ENCODE data around the gene MED13L. TPM values are rescaled to one million over a fixed set of nuclear protein-coding genes. Genes with fewer than 3 reads are reported as not detected.

Gene MED13L
- polyA plus RNA-seq, 2 donors = 15.0 to 16.8 TPM

DNA sequence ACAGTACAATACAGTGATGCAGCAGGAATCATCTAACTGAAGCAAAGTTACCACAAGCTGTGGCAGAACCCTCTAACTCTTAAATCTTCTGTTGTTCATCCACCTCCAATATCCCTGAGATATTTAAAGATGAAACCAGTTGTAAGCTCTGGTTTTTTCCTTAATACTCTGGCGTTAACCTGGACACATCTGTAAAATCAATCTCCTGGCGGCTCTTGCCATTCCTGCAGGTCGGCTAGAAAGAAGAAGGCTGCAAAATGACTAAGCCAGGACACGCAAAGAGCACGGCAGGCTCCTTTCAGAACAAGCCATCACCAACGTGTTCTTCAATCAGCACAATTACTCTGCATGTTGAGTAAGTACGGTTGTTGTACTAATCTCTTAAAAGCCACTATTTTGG, 309.3 kb downstream of the MED13L start:
- no peaks in the 10 kb centered on the region for H3K4me1 ChIP-seq (ENCODE audit: control insufficient read depth in 2 of 2, insufficient read depth in 2 of 2, low read length in 1 of 2)
- H3K27ac ChIP-seq (ENCODE audit: low read depth in 2 of 2, low read length in 1 of 2) = no peak overlapping the region
- H3K27me3 ChIP-seq (ENCODE audit: control insufficient read depth in 1 of 2, insufficient read depth in 2 of 2, low read length in 2 of 2) = no peaks in the 10 kb centered on the region
- H3K9me3 ChIP-seq (ENCODE audit: control insufficient read depth in 2 of 2, insufficient read depth in 1 of 2, low read depth in 1 of 2, low read length in 1 of 2) = no peaks in the 10 kb centered on the region
- WGBS, 2 donors = 81 to 88% methylated on average over 7 of the region's 7 CpGs
- no peak overlapping the region for H3K4me3 ChIP-seq (ENCODE audit: low read depth in 1 of 2, low read length in 2 of 2)
- H3K36me3 ChIP-seq (ENCODE audit: control insufficient read depth in 2 of 2, insufficient read depth in 2 of 2, low read length in 1 of 2) = peaks cover 17 to 18% of the 10 kb centered on the region in 2 donors

DNA sequence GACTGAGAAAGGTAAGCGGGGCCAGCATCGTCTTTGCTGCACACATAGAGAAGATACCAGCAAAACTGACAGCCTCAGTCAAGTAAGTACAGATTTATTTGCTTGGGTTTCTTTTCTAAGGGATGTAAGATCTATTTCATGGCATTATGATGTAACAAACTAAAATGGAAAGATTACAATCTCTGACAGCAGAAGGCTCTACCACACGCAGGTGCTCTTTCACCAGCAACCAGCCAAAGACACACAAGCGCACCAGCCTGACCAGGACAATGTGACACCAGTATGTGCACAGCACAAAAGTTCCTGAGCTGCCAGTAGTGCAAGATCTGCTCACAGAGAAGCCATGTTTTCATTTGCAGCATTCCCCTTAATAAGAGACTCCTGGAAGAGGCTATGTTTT, 311.1 kb downstream of the MED13L start:
- H3K9me3 ChIP-seq (ENCODE audit: control insufficient read depth in 2 of 2, insufficient read depth in 1 of 2, low read depth in 1 of 2, low read length in 1 of 2) = no peaks in the 10 kb centered on the region
- no peak overlapping the region for H3K4me3 ChIP-seq (ENCODE audit: low read depth in 1 of 2, low read length in 2 of 2)
- no peak overlapping the region for H3K27ac ChIP-seq (ENCODE audit: low read depth in 2 of 2, low read length in 1 of 2)
- peaks cover 23 to 27% of the 10 kb centered on the region in 2 donors for H3K36me3 ChIP-seq (ENCODE audit: control insufficient read depth in 2 of 2, insufficient read depth in 2 of 2, low read length in 1 of 2)
- H3K4me1 ChIP-seq (ENCODE audit: control insufficient read depth in 2 of 2, insufficient read depth in 2 of 2, low read length in 1 of 2) = no peaks in the 10 kb centered on the region
- 91 to 96% methylated on average over 4 of the region's 4 CpGs for WGBS, 2 donors
- no peaks in the 10 kb centered on the region for H3K27me3 ChIP-seq (ENCODE audit: control insufficient read depth in 1 of 2, insufficient read depth in 2 of 2, low read length in 2 of 2)

DNA sequence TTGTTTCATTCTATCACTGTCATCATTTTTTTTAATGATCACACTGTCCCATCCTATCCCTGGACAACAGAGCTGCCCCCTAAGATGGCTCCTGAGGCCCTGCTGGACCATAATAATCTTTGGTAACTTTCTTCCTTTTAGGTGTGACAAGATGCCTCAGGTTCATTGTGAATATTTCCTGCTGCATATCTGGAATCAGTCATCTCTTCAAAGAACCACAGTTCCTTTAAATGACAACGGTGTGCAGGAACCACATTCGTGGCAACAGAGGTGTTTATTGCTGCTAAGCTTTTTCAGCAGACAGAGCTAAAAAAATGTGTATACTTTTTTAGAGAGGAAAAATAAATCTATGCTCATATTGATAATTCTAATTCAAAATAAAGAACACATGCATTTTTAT, 312.9 kb downstream of the MED13L start:
- Histone ChIP-seq H3K36me3 (ENCODE audit: control insufficient read depth in 2 of 2, insufficient read depth in 2 of 2, low read length in 1 of 2) (peaks cover 27 to 32% of the 10 kb centered on the region in 2 donors), H3K4me1 (ENCODE audit: control insufficient read depth in 2 of 2, insufficient read depth in 2 of 2, low read length in 1 of 2) (no peaks in the 10 kb centered on the region), H3K9me3 (ENCODE audit: control insufficient read depth in 2 of 2, insufficient read depth in 1 of 2, low read depth in 1 of 2, low read length in 1 of 2) (no peaks in the 10 kb centered on the region), H3K27me3 (ENCODE audit: control insufficient read depth in 1 of 2, insufficient read depth in 2 of 2, low read length in 2 of 2) (no peaks in the 10 kb centered on the region), H3K4me3 (ENCODE audit: low read depth in 1 of 2, low read length in 2 of 2) (no peak overlapping the region), H3K27ac (ENCODE audit: low read depth in 2 of 2, low read length in 1 of 2) (no peak overlapping the region)
- 76 to 78% methylated on average over 2 of the region's 2 CpGs for WGBS, 2 donors

DNA sequence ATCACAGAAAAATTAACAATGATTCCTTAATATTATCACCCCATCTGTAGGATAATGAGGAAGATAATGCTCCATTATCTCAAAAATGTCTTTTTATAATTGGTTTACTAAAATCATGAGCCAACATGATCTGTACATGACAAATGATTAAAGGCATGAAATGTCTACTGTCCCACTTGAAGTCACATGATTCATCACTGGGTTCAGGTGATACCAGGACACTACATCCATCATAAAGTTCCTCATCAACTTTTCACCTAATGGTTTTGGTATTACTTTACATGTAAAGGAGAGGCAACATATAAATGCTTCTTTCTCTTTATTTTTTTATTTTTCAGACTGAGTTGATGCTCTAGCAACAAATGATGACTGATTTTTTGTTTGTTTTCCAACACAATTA, 313.3 kb downstream of the MED13L start:
- Histone ChIP-seq H3K27me3 (ENCODE audit: control insufficient read depth in 1 of 2, insufficient read depth in 2 of 2, low read length in 2 of 2) (no peaks in the 10 kb centered on the region), H3K4me3 (ENCODE audit: low read depth in 1 of 2, low read length in 2 of 2) (no peak overlapping the region), H3K36me3 (ENCODE audit: control insufficient read depth in 2 of 2, insufficient read depth in 2 of 2, low read length in 1 of 2) (peaks cover 27 to 32% of the 10 kb centered on the region in 2 donors), H3K9me3 (ENCODE audit: control insufficient read depth in 2 of 2, insufficient read depth in 1 of 2, low read depth in 1 of 2, low read length in 1 of 2) (no peaks in the 10 kb centered on the region), H3K27ac (ENCODE audit: low read depth in 2 of 2, low read length in 1 of 2) (no peak overlapping the region), H3K4me1 (ENCODE audit: control insufficient read depth in 2 of 2, insufficient read depth in 2 of 2, low read length in 1 of 2) (no peaks in the 10 kb centered on the region)

DNA sequence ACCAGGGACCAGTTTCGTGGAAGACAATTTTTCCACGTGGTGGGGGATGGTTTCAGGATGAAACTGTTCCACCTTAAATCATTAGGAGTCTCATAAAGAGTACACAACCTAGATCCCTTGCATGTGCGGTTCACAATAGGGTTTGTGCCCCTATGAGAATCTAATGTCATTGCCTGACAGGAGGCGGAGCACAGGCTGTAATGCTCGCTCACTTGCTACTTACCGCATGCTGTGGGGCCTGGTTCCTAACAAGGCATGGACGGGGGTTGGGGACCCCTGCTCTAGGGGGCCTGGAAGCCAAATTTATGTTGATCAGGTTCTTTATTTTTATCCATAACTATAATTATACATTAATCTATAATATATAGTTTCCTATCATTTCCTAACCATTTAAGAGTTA, 315.3 kb downstream of the MED13L start:
- Histone ChIP-seq H3K36me3 (ENCODE audit: control insufficient read depth in 2 of 2, insufficient read depth in 2 of 2, low read length in 1 of 2) (peaks cover 23 to 31% of the 10 kb centered on the region in 2 donors), H3K27me3 (ENCODE audit: control insufficient read depth in 1 of 2, insufficient read depth in 2 of 2, low read length in 2 of 2) (no peaks in the 10 kb centered on the region), H3K4me3 (ENCODE audit: low read depth in 1 of 2, low read length in 2 of 2) (no peak overlapping the region), H3K9me3 (ENCODE audit: control insufficient read depth in 2 of 2, insufficient read depth in 1 of 2, low read depth in 1 of 2, low read length in 1 of 2) (no peaks in the 10 kb centered on the region), H3K27ac (ENCODE audit: low read depth in 2 of 2, low read length in 1 of 2) (no peak overlapping the region), H3K4me1 (ENCODE audit: control insufficient read depth in 2 of 2, insufficient read depth in 2 of 2, low read length in 1 of 2) (no peaks in the 10 kb centered on the region)
- WGBS, 2 donors = 92% methylated on average over 7 of the region's 7 CpGs

DNA sequence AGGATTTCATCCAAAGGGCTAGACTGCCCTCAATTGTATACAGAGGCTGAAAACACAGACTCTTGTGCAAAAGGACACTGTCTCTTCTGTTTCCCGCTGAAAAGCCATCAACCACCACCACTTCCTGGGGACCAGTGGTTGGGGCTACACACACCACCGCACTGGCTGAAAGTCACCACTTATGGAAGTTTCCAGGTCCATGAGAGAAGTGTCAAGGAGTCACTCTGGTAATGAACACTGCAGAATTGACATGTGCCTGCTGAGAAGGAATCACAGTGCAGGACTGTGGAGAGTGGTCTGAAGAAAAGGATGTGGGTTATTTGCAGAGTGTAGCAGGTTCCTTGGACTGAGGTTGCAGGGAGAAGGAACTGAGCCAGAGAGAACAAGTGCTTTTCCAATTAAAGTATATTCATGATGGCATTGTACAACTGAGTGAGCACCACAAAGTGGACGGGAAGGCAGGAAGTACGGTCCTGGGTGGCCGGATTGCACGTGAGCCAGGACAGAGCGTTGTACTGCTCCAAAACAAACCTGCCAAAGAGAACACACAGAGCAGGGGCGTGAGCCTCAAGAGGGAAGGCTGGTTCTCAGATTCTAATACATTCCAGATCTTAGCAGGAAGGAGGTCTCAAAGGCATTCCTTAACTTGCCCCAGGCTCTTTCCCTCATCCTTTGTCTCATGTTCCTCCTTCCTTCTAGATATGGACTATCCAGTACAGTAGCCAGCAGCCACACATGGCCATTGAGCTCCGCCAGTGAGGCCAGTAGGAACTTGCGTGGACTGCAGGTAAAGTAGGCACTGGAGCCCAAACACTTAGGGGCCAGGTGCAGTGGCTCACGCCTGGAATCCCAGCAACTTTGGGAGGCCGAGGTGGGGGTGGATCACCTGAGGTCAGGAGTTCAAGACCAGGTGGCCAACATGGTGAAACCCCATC, 316.4 kb downstream of the MED13L start:
- 91 to 93% methylated on average over 12 of the region's 12 CpGs for WGBS, 2 donors
- Histone ChIP-seq H3K9me3 (ENCODE audit: control insufficient read depth in 2 of 2, insufficient read depth in 1 of 2, low read depth in 1 of 2, low read length in 1 of 2) (no peaks in the 10 kb centered on the region), H3K4me1 (ENCODE audit: control insufficient read depth in 2 of 2, insufficient read depth in 2 of 2, low read length in 1 of 2) (no peaks in the 10 kb centered on the region), H3K4me3 (ENCODE audit: low read depth in 1 of 2, low read length in 2 of 2) (no peak overlapping the region), H3K36me3 (ENCODE audit: control insufficient read depth in 2 of 2, insufficient read depth in 2 of 2, low read length in 1 of 2) (peaks cover 23 to 31% of the 10 kb centered on the region in 2 donors), H3K27me3 (ENCODE audit: control insufficient read depth in 1 of 2, insufficient read depth in 2 of 2, low read length in 2 of 2) (no peaks in the 10 kb centered on the region), H3K27ac (ENCODE audit: low read depth in 2 of 2, low read length in 1 of 2) (no peak overlapping the region)

DNA sequence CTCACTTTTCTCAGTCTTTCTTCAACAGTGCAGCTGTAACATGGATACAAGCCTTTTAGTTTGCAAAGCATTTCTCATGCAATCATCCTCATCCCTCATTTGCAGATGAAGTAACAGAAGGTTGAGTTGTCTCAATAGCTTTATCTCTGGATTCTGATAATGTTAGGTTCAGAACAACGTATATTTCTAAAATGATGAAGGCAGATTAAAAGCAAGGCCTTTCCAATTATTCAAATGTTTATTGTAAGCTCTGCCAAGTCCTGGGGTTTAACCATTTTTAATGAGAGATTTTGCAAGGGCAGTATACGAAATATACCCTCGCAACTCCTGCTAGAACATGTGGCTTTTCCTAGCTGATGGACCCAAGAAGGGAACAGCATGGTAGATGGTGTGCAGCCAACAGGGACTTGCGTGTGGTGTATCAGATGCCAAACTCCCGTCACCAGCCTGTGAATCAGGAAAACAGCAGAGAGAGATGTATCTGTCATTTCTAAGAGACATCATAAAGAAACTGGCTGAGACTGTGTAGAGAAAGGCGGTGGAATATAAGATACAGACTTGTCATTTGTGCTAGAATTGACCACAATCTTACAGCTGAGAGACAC, 319.7 kb downstream of the MED13L start:
- Histone ChIP-seq H3K36me3 (ENCODE audit: control insufficient read depth in 2 of 2, insufficient read depth in 2 of 2, low read length in 1 of 2) (peaks cover 14 to 20% of the 10 kb centered on the region in 2 donors), H3K4me3 (ENCODE audit: low read depth in 1 of 2, low read length in 2 of 2) (no peak overlapping the region), H3K9me3 (ENCODE audit: control insufficient read depth in 2 of 2, insufficient read depth in 1 of 2, low read depth in 1 of 2, low read length in 1 of 2) (no peaks in the 10 kb centered on the region), H3K27me3 (ENCODE audit: control insufficient read depth in 1 of 2, insufficient read depth in 2 of 2, low read length in 2 of 2) (no peaks in the 10 kb centered on the region), H3K27ac (ENCODE audit: low read depth in 2 of 2, low read length in 1 of 2) (no peak overlapping the region), H3K4me1 (ENCODE audit: control insufficient read depth in 2 of 2, insufficient read depth in 2 of 2, low read length in 1 of 2) (no peaks in the 10 kb centered on the region)
- 90% methylated on average over 6 of the region's 6 CpGs for WGBS, 2 donors

DNA sequence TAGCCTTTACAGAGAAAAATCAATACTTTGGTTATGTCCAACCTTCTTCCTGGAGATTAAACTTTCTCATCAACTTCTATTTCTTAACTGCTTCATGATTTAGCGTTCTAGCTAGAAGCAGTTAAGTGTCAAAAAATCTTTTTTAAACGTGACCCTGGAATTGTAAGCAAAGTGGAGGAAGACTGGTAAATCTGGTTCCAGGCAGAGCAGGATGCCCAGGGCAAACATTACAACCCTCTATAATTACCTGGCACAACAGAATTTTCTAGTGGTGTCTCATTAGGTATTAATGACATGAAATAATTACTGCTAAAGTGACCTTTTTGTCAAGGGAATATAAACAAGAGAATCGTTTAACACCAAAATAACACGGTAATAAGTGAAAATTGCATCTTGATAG, 320.8 kb downstream of the MED13L start:
- Histone ChIP-seq H3K4me3 (ENCODE audit: low read depth in 1 of 2, low read length in 2 of 2) (no peak overlapping the region), H3K36me3 (ENCODE audit: control insufficient read depth in 2 of 2, insufficient read depth in 2 of 2, low read length in 1 of 2) (peaks cover 10 to 16% of the 10 kb centered on the region in 2 donors), H3K9me3 (ENCODE audit: control insufficient read depth in 2 of 2, insufficient read depth in 1 of 2, low read depth in 1 of 2, low read length in 1 of 2) (no peaks in the 10 kb centered on the region), H3K27me3 (ENCODE audit: control insufficient read depth in 1 of 2, insufficient read depth in 2 of 2, low read length in 2 of 2) (no peaks in the 10 kb centered on the region), H3K4me1 (ENCODE audit: control insufficient read depth in 2 of 2, insufficient read depth in 2 of 2, low read length in 1 of 2) (no peaks in the 10 kb centered on the region), H3K27ac (ENCODE audit: low read depth in 2 of 2, low read length in 1 of 2) (no peak overlapping the region)
- WGBS, 2 donors = 58 to 65% methylated on average over 4 of the region's 4 CpGs

DNA sequence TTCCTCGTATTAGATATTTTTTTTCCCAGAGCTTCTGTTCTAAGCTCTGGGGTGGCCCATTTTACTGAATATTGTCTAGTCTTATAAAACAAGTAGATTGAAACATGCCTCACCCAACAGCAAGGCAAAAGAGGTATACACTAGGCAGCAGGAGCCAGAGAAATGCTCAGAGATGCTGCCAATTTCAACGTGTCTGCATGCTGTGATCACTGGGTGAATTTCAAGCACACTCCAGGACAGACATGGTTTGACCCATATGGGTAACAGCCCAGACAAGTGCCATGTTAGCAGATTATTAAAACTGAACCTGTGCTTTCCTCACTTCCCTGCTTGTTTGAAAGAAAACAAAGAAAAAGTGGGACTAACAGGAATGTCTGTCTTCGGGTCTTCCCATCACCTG, 321.3 kb downstream of the MED13L start:
- 54 to 57% methylated on average over 3 of the region's 3 CpGs for WGBS, 2 donors

More for the DNA sequence above, 321.3 kb downstream of the MED13L start:
- Histone ChIP-seq H3K4me3 (ENCODE audit: low read depth in 1 of 2, low read length in 2 of 2) (no peak overlapping the region), H3K4me1 (ENCODE audit: control insufficient read depth in 2 of 2, insufficient read depth in 2 of 2, low read length in 1 of 2) (no peaks in the 10 kb centered on the region), H3K9me3 (ENCODE audit: control insufficient read depth in 2 of 2, insufficient read depth in 1 of 2, low read depth in 1 of 2, low read length in 1 of 2) (no peaks in the 10 kb centered on the region), H3K36me3 (ENCODE audit: control insufficient read depth in 2 of 2, insufficient read depth in 2 of 2, low read length in 1 of 2) (peaks cover 8 to 12% of the 10 kb centered on the region in 2 donors), H3K27ac (ENCODE audit: low read depth in 2 of 2, low read length in 1 of 2) (no peak overlapping the region), H3K27me3 (ENCODE audit: control insufficient read depth in 1 of 2, insufficient read depth in 2 of 2, low read length in 2 of 2) (no peaks in the 10 kb centered on the region)
